Naive thymus-derived CD8-positive, alpha-beta T cell (primary cell): Measurements from ENCODE around the gene BACH2. TPM values are rescaled to one million over a fixed set of nuclear protein-coding genes. Genes with fewer than 3 reads are reported as not detected.
A peak's percentile ranks its signal among the peaks of the same experiment; 100 is the strongest.

Experiments
- ATAC-seq, 2 donors: fragments of 150-1000 bp; cut with Tn5 transposase in 1 of 2; sonication (Bioruptor Pico), chemical (Tn5 transposase) in 1 of 2; 1 replicate in 1 of 2; 2 replicates in 1 of 2; pipeline ENCODE4 v1.10.0; 2021; ENCODE audit warnings: mild to moderate bottlenecking in 2 of 2, moderate library complexity in 2 of 2
- POLR2A ChIA-PET: fragments of 350-600 bp; sonication (Branson Sonifier 250); formaldehyde crosslinking; loops from one replicate; lab custom pipeline; 2021; ENCODE audit warnings: antibody characterized with exemption; lab: Charles Lee
- DNase-seq, 10 donors: peaks; one replicate each; pipeline versions ENCODE4 v3.0.0 to v3.0.0-alpha.2; 2020 to 2022
- H3K27ac Mint-ChIP-seq, 10 donors: one replicate each; pipeline ENCODE4 v1.8.0; 2020 to 2022; ENCODE audit warnings: mild to moderate bottlenecking in 10 of 10, mixed read lengths in 10 of 10, moderate library complexity in 4 of 10, inconsistent platforms in 1 of 10
- H3K27me3 Mint-ChIP-seq, 5 donors: one replicate each; pipeline ENCODE4 v1.8.0; 2021 to 2022; ENCODE audit warnings: mixed read lengths in 5 of 5
- H3K36me3 Mint-ChIP-seq, 3 donors: one replicate each; pipeline ENCODE4 v1.8.0; 2020 to 2022; ENCODE audit warnings: mixed read lengths in 3 of 3, mild to moderate bottlenecking in 2 of 3, inconsistent platforms in 1 of 3
- H3K4me1 Mint-ChIP-seq, 4 donors: one replicate each; pipeline ENCODE4 v1.8.0; 2021 to 2022; ENCODE audit warnings: mixed read lengths in 4 of 4
- H3K4me3 Mint-ChIP-seq, 10 donors: one replicate each; pipeline ENCODE4 v1.8.0; 2020 to 2022; ENCODE audit warnings: mild to moderate bottlenecking in 10 of 10, mixed read lengths in 10 of 10, moderate library complexity in 6 of 10, inconsistent platforms in 1 of 10
- H3K9me3 Mint-ChIP-seq, 9 donors: one replicate each; pipeline ENCODE4 v1.8.0; 2020 to 2022; ENCODE audit warnings: mixed read lengths in 9 of 9, mild to moderate bottlenecking in 3 of 9, inconsistent platforms in 1 of 9, moderate library complexity in 1 of 9
- polyA plus RNA-seq, 3 donors: library from polyadenylated mRNA; unstranded; fragments of 300-500 nt; fragmentation: Illumina TruSeq; gene quantifications; one replicate each; pipeline ENCODE4 v1.2.3, GENCODE V29; 2021
- total RNA-seq, 8 experiments: library from RNA in 2 of 8; stranded (reverse) in 2 of 8; gene quantifications; one replicate each; pipeline ENCODE4 v1.2.3 and lab custom pipeline; 2021 to 2026

The BACH2 gene
- total and polyA plus RNA-seq, 5 experiments from 2014 or later = 17.5 to 126 (median 29.3) TPM

DNA sequence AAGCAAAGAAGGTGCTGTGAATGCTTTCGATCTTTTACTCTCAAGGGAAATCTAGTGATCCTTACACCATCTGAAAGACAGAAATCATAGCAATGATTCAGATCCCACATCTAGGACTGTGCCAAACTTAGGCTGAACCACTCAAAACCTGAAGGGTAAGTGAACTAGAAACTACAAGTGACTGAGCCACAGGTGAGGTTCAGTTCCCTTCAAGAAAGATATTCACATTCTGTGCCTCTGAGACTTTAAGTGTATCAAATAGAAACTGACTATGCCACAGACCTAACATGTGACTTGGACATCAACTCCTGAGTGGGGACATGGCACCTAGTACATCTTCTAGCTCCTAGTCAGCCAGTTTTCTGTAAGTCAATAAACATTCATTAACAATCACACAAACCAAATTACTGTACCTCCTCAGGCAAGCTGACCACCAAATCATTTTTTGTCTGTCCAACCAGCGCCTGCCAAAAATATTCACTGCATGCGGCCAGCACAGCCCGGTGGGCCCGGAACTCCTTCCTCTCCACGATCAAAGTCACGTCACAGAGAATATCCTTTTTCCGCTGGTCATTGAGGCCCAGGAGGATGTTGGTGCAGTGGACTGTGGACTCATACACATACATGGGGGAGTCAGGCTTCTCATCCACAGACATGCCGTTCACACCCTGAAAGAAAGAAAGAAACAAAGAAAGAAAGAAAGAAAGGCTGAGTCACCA lies 288.3 kb downstream of the BACH2 start:
- ATAC-seq (no peak), DNase-seq (no peak)
- Mint-ChIP-seq H3K27ac (peak overlapping the region in 7 of 10 donors; percentile 8 to 81 (median 70)), H3K36me3 (peaks cover 16 to 73% (median 41%) of the 10 kb centered on the region in 3 donors), H3K27me3 (no peaks in the 10 kb centered on the region), H3K4me1 (peaks cover 14 to 58% (median 31%) of the 10 kb centered on the region in 4 donors), H3K9me3 (no peaks in the 10 kb centered on the region), H3K4me3 (peak overlapping the region in 1 of 10 donors; percentile 34)
- POLR2A ChIA-PET = no interaction called here

DNA sequence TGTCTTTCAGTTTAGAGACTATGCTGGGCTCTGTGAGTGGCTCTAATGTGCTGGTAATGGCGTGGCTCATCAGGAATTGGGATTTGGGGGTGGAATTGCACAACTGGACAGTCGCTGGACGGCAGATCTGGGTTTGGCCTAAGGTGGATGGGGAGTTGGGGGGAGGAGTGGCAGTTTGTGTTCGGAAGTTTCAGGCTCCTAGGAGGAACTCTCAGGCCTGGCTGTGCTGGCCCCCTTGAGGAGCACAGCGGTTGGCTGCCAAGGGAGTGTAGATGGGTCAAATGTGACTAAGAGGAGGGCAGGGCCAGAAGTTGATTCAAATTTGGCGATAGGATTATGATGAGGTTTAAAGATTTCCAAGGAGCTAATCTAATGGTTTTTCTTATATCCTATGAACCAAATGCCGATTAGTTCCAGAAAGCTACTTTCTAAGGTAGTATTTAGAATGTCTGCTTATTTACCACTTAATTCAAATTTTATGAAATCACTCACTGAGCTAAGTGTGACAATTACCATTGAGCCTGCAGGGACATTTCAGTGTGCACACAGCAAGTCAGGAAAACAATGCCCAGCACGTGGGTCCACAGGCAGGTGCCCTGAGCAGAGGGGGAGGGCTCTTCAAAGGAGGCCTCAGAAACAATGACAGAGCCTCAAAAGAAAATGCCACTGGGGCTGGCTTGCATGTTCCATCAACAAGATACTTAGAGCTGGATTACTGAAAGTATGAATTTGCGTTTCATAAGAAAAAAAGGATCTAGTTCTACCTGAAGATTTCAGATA lies 291.4 kb downstream of the BACH2 start:
- Mint-ChIP-seq H3K4me3 (peak overlapping the region in 2 of 10 donors; percentile 22 to 35), H3K27me3 (no peaks in the 10 kb centered on the region), H3K27ac (peak overlapping the region in 8 of 10 donors; percentile 10 to 86 (median 49)), H3K4me1 (peaks cover 7 to 38% (median 18%) of the 10 kb centered on the region in 4 donors), H3K36me3 (peaks cover 16 to 53% (median 34%) of the 10 kb centered on the region in 3 donors), H3K9me3 (no peaks in the 10 kb centered on the region)
- ATAC-seq = no peak
- POLR2A ChIA-PET = no interaction called here
- no peak for DNase-seq

DNA sequence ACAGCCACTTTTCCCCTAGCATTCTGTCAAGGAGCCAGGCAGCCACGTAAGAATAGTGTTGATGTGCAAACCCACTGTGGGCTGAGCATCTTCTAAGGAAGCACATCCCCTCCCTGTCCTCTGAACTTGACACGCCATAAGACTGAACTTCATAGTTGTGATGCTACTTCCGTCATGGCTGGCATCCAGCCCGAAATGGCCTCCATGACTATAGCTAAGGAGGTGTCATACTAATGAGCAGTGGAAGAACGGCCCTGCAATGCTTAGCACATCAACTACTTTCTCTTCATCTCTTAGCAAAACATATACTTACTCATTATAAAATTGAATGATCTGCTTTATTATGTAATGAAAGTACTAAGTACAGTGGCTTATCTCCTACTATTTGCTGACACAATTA lies 292.1 kb downstream of the BACH2 start:
- Mint-ChIP-seq H3K4me1 (peaks cover 7 to 35% (median 16%) of the 10 kb centered on the region in 4 donors), H3K36me3 (peaks cover 16 to 49% (median 34%) of the 10 kb centered on the region in 3 donors), H3K27ac (peak overlapping the region in 6 of 10 donors; percentile 22 to 83 (median 60)), H3K27me3 (no peaks in the 10 kb centered on the region), H3K9me3 (no peaks in the 10 kb centered on the region), H3K4me3 (no peak overlapping the region)
- DNase-seq (peak in 2 of 10 donors; percentile 8 to 18), ATAC-seq (peak; percentile 23 to 46)
- POLR2A ChIA-PET = no interaction called here

DNA sequence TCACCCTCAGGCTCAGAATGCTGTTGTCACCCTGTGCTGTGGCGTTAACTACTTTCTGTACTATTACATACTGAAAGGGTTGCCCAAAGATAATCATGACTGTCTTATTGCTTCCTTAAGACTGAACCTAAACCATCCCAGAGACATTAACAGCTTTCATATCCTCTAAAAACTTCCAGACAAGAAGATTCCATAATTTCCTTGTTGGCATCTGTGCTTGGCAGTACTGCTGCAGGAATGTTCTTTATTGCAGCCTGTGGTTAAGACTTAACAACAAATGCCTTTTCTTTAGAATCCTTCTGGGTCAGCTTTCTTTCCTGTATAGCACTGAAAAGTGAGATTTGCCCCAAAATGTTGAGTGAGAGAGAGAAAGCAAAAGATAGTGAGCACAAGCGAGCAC lies 292.7 kb downstream of the BACH2 start:
- Mint-ChIP-seq H3K4me1 (peaks cover 6 to 33% (median 13%) of the 10 kb centered on the region in 4 donors), H3K9me3 (no peaks in the 10 kb centered on the region), H3K36me3 (peaks cover 16 to 48% (median 30%) of the 10 kb centered on the region in 3 donors), H3K4me3 (no peak overlapping the region), H3K27me3 (no peaks in the 10 kb centered on the region), H3K27ac (peak overlapping the region in 2 of 10 donors; percentile 1 to 33)
- DNase-seq = no peak
- POLR2A ChIA-PET = no interaction called here
- ATAC-seq = no peak

DNA sequence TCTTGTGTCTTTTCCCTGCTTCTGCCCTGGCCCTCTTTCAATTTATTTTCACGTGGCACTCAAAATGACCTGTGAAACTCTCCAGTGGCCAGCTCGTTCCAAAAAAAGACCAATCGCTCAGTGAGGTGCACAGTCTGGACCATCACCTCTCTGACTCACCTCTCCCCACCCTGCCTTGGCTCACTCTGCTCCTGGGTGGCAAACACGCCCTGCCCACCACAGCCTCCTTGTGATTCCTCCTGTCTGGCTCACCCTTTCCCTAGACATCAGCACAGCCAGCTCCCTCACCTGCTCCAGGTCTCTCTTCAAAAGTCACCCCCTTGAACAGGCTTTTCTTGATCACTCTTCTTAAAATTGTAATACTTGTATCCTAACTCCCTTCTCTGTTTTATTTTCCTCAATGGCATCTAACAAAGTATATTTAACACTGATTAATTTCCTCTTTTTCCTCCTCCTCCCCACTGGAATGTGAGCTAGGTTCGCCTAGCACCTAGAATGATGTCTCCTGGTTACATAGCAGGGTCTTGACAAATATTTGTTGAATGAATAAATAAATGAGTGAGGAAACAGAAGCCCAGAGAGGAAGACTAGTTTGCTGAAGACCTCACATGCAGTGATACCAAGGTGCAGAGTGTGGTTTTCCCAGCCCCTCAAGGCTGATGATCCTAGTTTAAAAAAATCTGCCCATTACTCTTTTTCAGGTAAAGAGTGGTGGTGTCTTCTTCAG lies 293.4 kb downstream of the BACH2 start:
- Mint-ChIP-seq H3K4me3 (no peak overlapping the region), H3K27me3 (no peaks in the 10 kb centered on the region), H3K4me1 (peaks cover 0 to 33% (median 12%) of the 10 kb centered on the region in 4 donors), H3K36me3 (peaks cover 9 to 48% (median 30%) of the 10 kb centered on the region in 3 donors), H3K9me3 (no peaks in the 10 kb centered on the region), H3K27ac (no peak overlapping the region)
- ATAC-seq (no peak), DNase-seq (no peak)
- POLR2A ChIA-PET = interaction anchor here (0.6 kb wide), 1 partner anchor 25 kb away, joined by 3 read pairs; no protein-coding TSS in a partner anchor

DNA sequence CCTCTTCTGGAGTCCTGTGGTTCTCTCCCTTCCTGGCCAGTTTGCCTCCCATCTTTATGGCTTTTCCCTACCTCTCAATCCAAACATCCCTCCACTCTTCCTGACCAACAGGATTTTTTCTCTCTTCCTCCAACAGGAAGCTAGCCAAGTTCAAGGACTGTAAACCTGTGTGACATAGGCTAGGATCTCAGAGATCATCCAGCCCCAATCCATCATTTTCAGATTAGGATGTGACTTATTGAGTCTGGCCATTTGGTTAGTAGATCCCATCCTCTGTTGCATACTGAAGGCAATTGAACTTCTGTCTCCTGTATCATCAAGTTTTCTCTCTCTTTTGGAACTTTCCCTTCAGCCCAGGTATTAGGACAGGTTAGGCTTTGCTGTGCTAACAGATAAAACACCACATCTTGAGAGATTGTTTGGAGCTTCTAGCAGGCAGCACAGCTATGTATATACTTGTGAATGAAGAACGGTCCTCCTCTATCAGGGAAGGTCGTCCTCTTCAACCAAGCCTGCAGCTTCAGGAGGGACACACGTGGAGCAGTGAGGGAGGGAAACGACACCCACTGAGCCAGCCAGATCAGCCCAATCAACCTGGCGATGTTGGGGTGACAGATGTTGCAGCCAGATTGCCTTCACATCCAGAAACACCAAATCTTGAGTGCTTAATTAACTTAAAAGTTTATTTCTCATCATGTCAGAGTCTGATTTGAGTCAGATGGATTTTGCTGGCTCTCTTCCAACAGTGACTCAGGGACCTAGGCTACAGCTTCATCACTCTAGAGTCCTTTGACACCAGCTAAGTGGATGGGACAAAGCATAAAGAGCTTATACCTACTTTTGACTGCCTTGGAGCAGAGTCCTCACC lies 295.5 kb downstream of the BACH2 start:
- no peaks in the 10 kb centered on the region for H3K27me3 Mint-ChIP-seq
- POLR2A ChIA-PET = interaction anchor here (1.2 kb wide), 1 partner anchor 49 kb away, joined by 3 read pairs; no protein-coding TSS in a partner anchor
- ATAC-seq (peak in 1 of 2 donors; percentile 28), DNase-seq (no peak)
- H3K36me3 Mint-ChIP-seq = peaks cover 21 to 50% (median 29%) of the 10 kb centered on the region in 3 donors
- peaks cover 18 to 44% (median 26%) of the 10 kb centered on the region in 4 donors for H3K4me1 Mint-ChIP-seq
- no peak overlapping the region for H3K4me3 Mint-ChIP-seq
- no peaks in the 10 kb centered on the region for H3K9me3 Mint-ChIP-seq
- no peak overlapping the region for H3K27ac Mint-ChIP-seq

DNA sequence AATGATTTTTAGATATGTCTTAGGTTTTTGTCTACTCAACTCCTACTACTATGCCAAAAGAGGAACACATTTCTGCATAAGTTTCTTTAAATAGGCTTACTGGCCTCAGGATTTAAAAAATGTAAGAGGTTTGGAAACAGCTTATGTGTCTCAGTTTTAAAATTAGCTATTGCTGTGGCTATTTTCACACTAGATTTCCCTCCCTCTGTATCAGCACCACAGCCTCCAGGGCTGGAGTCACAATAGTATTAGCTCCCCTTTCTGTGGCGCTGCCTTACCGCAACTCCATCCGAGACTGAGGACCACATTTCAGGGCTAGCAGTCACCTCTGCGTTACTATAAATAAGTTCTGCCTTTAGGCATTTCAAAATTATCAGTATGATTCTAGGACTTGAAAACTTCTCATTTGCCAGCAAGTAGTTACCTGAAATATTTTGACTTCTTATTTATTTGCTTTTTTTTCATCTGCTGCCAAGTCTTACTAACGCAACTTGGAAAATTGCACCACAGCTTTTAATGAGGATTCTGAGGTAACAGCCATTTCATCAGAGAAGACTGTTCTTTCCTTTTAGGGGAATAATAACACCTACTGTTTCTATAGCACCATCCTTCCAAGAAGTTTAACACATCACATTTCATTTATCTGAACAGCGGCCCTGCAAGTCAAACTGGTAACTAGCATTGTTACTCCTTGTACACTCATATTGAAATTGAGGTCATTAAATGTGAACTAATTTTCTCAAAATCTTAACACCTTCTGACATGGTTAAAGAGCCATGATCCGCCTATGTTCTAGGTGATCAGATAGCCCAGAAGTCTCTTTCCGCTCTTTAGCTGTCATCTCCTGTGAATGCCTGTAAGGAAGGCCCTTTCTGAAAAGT lies 296.5 kb downstream of the BACH2 start:
- Mint-ChIP-seq H3K27ac (peak overlapping the region in 3 of 10 donors; percentile 17 to 82 (median 39)), H3K36me3 (peaks cover 17 to 50% (median 28%) of the 10 kb centered on the region in 3 donors), H3K9me3 (no peaks in the 10 kb centered on the region), H3K27me3 (no peaks in the 10 kb centered on the region), H3K4me1 (peaks cover 21 to 45% (median 31%) of the 10 kb centered on the region in 4 donors), H3K4me3 (no peak overlapping the region)
- ATAC-seq (no peak), DNase-seq (no peak)
- POLR2A ChIA-PET = no interaction called here

DNA sequence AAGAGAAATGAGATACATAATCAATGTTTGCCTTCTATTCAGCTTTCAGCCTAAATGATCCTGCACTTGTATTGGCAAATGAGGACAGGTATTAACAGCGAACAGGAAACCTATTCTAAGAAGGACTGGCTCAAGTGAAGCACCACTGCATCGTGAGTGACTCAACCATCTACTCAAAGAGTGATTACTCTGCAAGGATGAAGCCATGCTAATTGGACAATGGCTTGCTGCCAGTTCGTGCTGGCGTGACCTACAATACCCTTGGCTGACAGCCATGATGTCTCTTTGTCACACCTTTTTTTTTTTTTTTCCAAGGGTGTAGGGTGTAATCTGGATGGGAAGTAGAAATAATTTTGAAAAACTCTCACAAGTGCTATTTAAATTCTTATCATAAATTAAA lies 297.5 kb downstream of the BACH2 start:
- Mint-ChIP-seq H3K27ac (peak overlapping the region in 1 of 10 donors; percentile 46), H3K27me3 (no peaks in the 10 kb centered on the region), H3K36me3 (peaks cover 12 to 50% (median 22%) of the 10 kb centered on the region in 3 donors), H3K4me3 (no peak overlapping the region), H3K9me3 (no peaks in the 10 kb centered on the region), H3K4me1 (peaks cover 23 to 48% (median 37%) of the 10 kb centered on the region in 4 donors)
- DNase-seq = no peak
- no peak for ATAC-seq
- POLR2A ChIA-PET = no interaction called here

DNA sequence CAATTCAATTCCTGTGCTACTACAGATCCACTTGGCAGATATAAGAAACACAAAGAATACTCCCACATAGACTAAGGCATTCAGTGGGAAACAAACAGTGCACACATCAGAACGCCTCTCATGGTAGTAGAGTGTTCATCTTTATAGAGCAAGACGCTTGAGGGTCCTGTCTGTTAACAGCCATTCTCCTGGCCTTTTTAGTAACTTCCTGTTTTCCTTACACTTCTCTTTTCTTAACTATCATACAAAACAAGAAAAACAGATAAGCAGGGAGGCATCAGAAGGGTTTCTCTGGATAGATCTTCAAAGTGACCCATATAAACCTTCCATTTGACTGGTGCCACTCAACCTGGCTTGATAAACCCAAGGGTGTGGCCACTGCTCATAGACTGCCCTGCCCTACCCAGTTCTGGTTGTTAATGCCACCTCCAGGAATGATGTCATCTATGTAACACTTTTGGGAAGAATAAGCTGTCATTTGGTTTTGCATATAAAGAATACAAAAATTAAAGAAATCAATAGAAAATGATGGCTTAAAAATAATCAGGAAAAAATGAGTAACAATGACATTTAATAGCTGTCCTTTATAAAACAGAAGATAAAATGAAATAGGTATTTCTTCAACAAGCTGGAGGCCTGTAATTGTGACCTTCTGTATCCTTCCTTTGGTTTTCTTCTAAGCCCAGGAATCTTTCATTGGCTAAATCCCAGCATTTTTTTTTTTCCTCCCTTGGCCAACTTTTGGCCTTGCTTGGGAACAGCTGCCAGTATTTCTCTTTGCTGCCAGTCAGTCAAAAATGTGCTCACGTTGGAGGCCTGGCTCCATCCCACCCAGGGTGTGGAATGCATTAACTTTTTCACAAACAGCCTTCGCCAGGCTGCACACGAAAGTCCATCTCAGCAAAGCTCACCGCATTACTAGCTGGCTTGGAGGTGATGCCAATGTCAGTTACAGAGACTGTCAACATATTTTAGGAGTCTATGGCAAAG lies 298.9 kb downstream of the BACH2 start:
- Mint-ChIP-seq H3K4me1 (peaks cover 24 to 59% (median 46%) of the 10 kb centered on the region in 4 donors), H3K4me3 (no peak overlapping the region), H3K36me3 (peaks cover 12 to 59% (median 22%) of the 10 kb centered on the region in 3 donors), H3K9me3 (no peaks in the 10 kb centered on the region), H3K27me3 (no peaks in the 10 kb centered on the region), H3K27ac (peak overlapping the region in 9 of 10 donors; percentile 21 to 87 (median 67))
- DNase-seq (no peak), ATAC-seq (no peak)
- POLR2A ChIA-PET = no interaction called here

DNA sequence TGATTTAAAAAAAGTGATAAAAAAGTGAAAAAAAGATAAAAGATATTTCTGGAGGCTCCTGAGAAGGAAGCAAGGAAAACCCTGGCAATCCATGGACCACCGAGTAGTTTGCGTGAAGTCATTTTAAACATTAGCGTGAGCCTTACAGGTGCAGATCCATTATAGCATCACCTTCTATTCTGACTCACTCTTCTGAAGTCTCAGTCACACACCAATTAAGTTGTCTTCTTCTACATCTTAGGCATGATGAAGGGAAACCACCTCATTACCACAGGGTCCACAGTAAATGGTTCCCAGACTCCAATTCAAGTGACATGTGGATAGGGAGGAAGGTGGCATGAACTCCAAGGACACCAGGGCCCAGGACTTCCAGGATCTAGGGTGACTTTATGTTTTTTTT lies 303.2 kb downstream of the BACH2 start:
- H3K4me1 Mint-ChIP-seq = peaks cover 39 to 84% (median 76%) of the 10 kb centered on the region in 4 donors
- peak; percentile 30 to 33 for ATAC-seq
- no peaks in the 10 kb centered on the region for H3K27me3 Mint-ChIP-seq
- H3K36me3 Mint-ChIP-seq = peaks cover 12 to 87% (median 20%) of the 10 kb centered on the region in 3 donors
- no peak overlapping the region for H3K4me3 Mint-ChIP-seq
- POLR2A ChIA-PET = no interaction called here
- H3K27ac Mint-ChIP-seq = peak overlapping the region in 6 of 10 donors; percentile 3 to 56 (median 42)
- DNase-seq = no peak
- no peaks in the 10 kb centered on the region for H3K9me3 Mint-ChIP-seq
